GM21786 (cell line): ENCODE measurements around the gene MCRIP2.

Experiments used
- ATAC-seq: cut with Tn5 transposase; IDR thresholded peaks from one replicate; pipeline ENCODE4 v1.9.1; 2021; ENCODE audit not compliant: unreplicated experiment

Gene MCRIP2

DNA sequence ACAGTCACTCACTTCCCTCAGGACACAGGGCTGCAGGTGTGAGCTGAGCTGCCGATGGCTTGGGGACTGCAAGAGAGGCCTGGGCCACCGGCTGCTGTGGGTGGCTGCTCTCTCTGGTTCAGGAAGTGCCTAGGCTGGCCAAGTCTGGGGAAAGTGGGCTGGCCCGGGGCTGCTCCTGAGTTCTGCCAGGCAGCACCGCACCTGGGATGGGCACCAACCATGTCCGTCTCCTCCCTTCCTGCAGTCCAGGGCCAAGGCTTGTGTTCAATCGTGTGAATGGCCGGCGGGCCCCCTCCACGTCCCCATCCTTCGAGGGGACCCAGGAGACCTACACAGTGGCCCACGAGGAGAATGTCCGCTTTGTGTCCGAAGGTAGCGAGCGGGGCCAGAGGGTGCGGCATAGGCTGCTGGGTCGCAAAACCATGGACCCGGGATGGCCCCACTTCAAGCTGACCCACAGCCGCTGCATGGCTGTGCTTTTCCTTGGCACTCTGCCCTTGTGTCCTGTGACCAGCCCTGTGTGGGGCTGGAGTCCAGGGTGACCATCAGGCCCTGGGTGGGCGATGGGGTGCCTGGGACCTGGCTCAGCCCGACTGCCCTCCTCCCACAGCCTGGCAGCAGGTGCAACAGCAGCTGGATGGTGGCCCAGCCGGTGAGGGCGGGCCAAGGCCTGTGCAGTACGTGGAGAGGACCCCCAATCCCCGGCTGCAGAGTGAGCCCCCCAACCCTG lies 5.7 kb downstream of the MCRIP2 start:
- no peak for ATAC-seq

DNA sequence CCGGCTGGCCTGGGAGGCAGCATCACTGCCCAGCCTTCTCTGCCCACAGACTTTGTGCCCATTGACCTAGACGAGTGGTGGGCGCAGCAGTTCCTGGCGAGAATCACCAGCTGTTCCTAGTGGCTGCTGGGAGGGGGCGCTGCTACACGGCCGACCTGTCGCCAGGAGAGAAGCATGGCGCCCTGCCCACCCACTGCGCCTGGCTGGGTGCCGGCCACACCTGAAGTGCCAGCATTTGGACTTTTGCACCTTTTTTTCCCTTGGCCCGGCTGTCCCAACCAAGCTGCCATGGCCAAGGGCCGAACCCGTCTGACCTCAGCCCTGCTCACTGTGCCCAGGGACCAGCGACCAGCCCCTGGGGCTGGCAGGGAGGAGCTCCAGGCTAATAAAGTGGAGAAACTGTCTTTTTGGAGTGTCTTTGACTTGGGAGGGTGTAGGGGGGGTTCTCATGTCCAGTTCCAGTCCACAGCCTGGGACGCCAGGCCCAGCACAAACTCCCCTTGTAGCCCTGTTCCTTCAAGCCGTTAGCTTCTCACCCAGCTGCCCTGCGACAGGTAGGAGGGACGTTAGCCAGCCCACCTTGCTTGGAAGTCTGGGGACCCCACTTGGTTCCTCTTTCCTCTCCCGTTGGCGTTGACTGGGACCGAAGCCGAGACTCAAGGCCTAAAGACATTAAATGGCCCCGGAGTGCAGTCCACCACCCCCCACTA lies 6.6 kb downstream of the MCRIP2 start:
- no peak for ATAC-seq

DNA sequence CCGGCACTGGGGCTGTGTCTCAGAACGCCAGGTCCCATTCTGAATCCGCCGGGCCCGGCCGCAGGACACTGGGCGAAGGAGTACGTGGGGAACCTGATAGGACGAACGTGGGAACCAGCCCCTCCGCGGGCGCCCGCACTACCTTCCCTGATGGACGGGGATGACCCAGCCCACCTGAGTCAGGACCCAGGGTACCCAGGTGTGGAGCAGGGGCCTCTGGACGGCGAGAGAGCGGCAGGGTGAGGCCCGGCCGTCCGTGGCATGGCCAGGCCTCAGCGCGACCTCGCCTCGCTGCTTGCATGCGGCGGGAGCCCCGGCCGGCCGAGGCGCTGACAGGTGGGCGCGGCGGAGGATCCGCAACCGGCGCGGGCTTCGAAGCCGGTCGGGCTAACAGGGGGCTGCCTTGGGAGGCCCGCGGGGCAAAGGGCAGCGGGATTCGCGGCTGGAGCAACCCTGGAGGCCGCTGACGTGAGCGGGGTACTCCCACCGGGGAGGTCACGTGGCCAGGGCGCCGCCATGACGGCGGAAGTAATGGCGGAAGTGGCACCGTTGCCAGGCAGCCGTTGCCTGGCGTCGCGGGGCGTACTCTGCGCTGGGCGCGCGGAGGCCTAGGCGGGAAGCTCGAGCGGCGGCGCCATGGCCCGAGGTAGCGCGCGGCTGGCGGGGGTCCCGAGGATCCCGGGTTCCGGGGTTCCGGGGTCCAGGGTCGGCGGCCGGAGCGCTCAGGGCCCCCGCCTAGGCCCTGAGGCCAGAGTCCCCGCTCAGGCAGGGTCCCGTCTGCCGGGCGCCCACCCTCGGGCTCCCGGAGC lies 7.4 kb downstream of the MCRIP2 start, which contains the start of gene WDR90:
Gene WDR90 (plus strand): TSS at position 585 of the 809 bp plus-strand sequence. CDS start 52 bp downstream, at position 637.
- ATAC-seq: peak; percentile 84

DNA sequence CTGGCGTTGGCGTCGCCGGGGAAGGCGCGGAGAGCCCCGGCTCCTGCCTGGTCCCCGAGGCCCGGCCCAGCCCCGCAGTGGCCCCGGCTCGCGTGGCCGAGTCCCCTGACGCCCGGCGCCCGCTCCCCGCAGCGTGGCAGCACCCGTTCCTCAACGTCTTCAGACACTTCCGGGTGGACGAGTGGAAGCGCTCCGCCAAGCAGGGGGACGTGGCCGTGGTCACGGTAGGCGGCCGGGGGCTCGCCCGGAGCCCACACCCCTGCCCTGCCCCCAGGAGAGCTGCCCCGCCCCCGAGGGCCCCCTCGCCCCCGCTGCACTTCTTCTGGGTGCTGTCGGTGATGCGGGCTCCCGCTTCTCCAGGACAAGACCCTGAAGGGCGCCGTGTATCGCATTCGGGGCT lies 8.0 kb downstream of the MCRIP2 start:
- ATAC-seq: peak; percentile 15

DNA sequence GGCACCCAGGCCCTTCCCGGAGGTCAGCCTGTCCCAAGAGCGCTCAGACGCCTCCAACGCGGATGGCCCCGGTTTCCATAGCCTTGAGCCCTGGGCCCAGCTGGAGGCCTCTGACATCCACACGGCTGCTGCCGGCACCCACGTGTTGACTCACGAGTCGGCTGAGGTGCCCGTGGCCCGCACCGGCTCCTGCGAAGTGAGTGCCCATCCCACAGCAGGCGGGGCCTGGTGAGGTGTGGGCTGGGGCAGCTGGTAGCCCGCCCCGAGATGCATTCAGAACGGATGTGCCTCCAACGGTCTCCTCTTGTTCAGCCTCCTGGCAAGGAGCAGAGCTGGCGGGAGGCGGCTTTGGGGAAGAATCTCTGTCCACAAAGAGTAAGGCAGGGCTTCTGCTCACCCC lies 10.2 kb downstream of the MCRIP2 start:
- no peak for ATAC-seq

DNA sequence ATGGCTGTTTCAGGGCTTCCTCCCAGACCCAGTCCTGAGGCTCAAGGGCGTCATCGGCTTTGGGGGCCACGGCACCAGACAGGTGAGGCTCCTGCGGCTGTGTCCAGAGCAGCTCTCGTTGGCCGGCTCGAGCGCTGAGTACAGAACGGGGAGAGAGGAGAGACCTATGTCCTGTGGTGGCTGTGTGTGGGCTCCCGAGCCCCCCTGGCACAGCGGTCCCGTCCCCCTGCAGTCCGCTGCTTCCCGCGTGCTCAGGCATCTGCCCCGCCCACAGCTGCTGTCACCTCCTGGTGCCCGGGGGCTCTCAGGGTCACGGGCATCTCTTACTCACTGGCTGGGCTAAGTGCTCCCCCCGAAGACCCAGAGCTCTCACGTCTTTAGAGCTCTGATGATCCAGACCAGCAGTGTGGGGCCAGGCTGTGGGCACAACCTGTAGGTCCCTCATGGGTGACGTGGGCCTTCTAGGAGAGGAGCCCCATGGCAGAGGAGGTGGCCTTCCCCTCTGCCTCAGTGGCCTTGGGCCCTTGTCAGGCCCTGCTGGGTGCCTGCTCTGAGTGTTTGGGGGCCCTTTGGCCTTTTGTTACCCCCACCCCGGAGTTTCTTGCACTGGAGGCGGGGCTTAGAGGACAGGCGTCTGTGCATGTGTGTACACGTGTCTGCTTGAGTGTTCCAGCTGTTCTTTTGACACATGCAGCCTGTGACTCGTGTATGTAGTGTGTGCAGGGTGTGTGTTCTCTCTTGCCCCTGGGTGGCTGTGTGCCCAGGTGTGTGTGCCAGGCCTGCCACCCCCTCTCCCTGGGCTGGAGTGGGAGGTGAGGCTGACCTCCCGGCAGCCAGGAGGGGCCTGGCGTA lies 11.1 kb downstream of the MCRIP2 start:
- ATAC-seq: no peak

DNA sequence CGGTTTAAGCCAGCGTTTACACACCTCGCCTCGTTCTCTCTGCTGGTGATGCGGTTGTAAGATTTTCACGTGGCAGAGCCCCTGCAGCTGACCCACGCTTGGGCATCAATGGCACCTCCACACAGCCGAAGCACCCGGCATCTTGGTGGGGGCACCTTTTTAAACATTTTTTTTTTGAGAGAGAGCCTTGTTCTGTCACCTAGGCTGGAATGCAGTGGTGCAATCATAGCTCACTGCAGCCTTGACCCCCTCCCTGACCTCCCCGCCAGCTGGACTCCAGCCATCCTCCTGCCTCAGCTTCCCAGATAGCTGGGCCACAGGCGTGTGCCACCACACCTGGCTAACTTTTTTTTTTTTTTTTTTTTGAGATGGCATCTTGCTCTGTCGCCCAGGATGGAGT lies 12.4 kb downstream of the MCRIP2 start:
- ATAC-seq: no peak

DNA sequence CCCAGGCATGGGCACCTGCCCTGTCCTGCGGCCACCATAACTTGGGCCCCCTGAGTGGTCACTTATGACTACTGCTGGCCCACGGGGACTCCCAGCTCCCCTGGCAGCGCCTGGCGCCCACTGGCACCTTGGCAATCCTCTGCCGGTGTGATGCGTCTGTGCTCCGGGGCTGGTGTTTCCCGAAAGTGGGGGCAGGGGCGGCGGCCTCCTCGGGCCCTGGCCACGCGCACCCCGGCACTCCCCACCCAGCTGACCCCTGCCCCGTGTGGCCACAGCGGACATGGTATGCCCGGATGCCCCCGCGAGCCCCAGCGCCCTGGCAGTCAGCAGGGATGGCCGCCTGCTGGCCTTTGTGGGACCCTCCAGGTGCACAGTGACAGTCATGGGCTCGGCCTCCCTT lies 15.9 kb downstream of the MCRIP2 start:
- ATAC-seq: no peak

DNA sequence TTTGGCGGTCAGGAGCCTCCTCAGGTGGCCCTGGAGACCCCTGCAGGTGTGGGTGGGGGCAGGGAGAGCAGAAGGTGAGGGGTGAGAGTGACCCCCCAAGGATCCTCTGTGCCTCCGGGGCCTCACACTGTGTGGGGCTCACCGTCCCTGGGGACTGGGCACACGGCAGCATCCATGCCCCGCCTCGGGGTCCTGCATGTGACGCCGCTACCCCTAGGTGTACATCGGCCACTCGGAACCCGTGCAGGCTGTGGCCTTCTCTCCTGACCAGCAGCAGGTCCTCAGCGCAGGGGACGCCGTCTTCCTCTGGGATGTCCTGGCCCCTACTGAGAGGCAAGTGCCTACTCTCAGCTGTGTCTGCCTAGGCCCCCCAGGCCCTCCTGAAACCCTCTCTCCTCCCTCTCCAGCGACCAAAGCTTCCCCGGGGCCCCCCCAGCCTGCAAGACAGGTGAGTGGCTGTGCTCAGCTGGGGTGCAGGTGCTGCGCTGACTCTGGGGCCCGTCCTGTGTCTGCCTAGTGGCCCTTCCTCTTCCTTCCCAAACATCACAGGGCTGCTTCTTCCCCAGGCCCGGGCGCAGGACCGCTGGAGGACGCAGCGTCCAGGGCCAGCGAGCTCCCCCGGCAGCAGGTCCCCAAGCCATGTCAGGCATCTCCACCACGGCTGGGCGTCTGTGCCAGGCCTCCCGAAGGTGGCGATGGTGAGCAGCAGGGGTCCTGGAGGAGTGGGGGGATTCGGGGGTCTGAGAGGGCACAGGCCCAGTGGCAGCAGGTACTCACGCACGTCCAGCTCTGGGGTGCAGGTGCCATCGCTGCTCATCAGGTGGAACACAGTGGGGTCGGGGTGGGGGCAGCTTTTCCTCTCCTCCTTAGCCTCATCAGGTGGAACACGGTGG lies 17.3 kb downstream of the MCRIP2 start:
- ATAC-seq: no peak

DNA sequence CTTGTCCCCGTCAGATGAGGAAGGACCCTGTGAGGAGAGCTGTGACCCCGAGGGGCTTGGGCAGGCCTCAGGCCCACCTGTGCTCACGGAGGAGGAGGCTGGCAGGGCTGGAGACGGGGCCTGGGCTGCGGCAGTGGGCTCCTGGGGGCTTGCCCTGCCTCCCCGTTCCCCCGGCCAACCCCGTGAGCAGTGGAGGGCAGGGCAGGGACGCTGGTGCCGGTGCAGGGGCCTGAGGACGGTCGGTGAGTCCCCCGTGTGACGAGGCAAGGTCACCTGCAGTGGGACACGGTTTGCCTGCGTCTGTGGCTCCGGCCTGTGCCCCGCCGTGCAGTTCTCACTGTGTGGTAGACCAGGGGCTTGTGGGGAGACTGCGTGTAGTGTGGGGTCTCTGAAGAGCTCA lies 18.0 kb downstream of the MCRIP2 start:
- no peak for ATAC-seq

DNA sequence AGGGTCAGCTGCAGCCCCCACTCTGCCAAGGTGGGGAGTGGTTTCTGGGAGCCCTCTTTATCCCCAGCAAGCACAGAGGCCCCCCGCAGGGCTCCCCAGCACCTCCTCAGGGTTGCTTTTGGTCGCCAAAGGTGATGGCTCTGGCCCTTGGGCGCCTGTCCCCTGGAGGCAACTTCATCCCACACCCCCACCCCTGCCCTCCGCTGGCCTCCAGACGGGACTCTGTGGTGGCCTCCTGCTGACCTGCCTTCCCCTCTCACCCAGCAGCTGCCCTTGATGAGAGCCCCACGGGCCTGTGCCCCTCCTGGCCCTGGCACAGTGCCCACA lies 18.5 kb downstream of the MCRIP2 start:
- ATAC-seq: no peak

DNA sequence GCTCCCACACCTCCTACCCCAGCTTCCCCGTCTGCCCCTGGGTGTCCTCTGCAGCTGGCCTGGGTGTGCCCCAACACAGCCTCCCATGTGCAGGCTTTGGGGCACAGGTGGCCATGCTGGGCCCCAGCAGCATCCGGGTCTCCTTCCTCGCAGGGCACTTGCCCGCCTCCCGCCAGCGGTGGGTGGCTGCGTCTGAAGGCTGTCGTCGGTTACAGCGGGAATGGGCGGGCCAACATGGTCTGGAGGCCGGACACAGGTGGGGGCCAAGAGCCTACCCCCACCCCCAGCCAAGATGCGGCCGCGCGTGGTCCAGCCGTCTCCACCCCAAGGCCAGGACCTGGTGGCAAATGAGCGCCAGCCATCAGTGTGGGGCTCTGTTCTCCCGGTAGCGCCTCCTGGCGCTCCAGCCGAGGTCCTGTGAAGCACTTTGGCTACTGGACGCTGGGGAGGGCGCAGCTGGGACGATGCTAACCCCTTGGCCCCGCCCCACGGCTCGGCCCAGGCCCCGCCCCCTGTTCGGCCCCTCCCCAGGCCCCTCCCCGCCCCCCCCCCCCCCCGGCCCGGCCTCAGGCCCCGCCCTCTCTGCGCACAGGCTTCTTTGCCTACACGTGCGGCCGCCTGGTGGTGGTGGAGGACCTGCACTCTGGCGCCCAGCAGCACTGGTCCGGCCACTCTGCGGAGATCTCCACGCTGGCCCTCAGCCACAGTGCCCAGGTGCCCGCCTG lies 19.0 kb downstream of the MCRIP2 start:
- ATAC-seq: peak; percentile 60

DNA sequence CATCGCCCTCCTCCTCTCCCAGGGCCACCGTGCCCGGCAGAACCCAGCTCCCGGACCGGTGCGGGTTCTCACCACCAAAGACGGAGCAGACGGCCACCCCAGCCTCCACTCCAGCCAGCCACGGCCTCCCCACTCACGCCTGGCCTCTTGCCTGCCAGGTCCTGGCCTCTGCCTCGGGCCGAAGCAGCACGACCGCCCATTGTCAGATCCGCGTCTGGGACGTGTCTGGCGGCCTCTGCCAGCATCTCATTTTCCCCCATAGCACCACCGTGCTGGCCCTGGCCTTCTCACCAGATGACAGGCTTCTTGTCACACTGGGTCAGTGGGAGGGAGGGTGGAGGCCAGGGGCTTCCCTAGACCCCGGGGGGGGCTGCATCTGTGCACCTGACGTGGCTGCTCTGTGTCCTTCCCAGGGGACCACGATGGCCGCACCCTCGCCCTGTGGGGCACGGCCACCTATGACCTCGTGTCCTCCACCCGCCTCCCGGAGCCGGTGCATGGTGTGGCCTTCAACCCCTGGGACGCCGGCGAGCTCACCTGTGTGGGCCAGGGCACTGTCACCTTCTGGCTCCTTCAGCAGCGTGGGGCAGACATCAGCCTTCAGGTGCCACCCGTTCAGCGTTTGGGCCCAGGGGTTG lies 19.7 kb downstream of the MCRIP2 start:
- ATAC-seq: no peak

DNA sequence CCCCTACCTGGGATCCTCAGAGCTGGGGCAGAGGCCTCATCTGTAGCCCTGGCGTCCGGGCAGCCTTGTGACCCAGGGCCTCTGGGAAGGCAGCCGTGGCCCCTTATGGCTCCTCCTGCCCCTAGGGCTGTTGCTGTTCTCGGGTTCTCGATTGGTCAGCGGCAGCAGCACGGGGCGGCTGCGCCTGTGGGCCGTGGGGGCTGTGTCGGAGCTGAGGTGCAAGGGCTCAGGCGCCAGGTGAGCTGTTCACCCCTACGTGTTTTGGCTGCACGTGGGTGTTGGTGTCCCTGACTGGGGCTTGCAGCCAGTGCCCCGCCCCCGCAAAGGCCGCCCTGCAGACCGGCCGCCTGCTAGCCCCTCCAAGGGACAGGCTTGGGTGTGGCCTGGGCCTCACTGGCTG lies 20.5 kb downstream of the MCRIP2 start:
- no peak for ATAC-seq

DNA sequence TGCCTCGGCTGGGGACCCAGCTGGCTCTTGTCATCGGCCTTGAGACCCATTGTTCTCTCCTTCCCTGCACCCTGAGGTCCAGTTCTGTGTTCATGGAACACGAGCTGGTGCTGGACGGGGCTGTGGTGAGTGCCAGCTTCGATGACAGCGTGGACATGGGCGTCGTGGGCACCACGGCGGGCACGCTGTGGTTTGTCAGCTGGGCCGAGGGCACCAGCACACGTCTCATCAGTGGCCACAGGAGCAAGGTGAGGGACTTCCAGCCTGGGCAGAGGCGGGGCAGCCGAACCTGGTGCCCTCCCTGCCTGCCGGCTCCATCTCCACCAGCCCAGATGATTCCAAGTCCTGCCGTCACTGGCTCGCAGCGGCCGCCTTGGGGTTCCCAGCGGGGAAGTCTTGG lies 21.0 kb downstream of the MCRIP2 start:
- ATAC-seq: no peak

DNA sequence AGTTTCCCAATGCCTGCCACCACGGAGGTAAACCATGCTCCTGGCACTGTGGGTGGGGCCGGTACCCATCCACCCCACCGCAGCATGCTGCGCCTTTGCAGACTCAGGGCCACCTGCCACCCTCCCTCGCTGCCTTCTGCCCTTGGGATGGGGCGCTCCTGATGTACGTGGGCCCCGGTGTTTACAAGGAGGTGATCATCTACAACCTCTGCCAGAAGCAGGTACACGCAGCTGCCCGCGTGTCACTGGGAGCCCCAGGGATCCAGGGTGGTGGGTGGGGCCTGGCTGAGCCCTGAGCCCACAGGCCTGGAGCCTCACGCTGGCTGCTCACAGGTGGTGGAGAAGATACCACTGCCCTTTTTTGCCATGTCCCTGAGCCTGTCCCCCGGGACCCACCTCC lies 24.9 kb downstream of the MCRIP2 start:
- ATAC-seq: no peak

DNA sequence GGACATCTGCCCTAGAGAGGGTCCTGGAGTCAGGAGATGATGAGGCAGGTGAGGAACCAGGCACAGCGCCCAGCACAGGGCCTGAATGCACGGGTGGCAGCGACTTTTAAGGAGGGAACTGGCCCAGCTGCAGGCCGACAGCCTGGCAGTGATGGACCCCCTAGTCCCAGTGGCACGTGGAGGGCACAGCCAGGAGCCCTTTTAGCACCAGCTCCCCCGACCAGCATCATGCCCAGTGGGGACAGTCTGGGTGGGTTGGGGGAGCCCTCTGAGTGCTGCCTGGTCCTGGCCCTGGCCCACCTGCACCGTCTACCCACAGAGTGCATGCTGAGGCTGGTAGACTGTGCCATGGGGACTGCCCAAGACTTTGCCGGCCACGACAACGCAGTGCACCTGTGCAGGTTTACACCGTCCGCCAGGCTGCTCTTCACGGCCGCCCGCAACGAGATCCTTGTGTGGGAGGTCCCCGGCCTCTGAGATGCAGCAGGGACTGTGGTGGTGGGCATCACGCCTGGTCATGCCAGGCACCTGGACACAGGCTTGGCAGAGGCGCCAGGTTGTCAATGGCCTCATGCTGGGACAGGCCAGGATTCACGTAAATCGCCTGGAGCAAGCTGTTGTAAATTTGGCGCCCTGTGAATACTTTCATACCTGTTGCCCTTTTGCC lies 25.6 kb downstream of the MCRIP2 start:
- ATAC-seq: no peak

DNA sequence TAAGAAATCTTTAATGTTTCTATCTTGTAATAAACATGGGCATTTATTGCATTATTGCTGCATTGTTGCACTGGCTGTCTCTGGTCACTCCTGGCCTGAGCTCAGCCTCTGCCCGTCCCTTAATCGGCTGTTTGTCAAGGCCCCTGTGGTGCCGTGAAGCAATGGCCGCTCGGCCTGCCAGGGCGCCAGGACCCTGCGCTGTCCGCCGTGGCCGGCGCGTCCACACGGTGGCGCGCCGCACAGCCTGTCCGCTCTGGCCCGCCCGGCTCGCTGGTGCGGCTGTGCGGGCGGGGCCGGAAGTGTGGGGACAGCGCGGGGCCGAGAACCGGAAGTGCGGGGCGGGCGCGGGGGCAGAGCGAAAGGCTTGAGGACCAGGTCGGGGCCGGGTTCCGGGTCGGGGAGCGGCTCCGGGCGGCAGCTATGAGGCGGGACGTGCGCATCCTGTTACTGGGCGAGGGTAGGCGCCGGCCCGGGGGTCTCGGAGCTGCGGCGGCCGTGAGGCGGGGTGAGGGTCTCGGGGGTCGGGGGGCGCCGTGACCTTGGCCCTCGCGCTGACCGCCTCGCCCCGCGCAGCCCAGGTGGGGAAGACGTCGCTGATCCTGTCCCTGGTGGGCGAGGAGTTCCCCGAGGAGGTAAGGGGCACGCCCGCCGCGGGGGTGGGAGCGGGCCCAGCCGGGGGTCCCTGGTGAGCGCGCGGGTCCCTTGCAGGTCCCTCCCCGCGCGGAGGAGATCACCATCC lies 26.3 kb downstream of the MCRIP2 start, which contains the start of gene RHOT2:
Gene RHOT2 (plus strand): TSS at position 353 of the 739 bp plus-strand sequence. CDS start 68 bp downstream, at position 421.
- peak; percentile 83 for ATAC-seq
